ENCODE data around the gene CYBA. TPM values are rescaled to one million over a fixed set of nuclear protein-coding genes. Genes with fewer than 3 reads are reported as not detected.
A peak's percentile ranks its signal among the peaks of the same experiment; 100 is the strongest.

CYBA gene
- total and polyA plus RNA-seq, 2 of the 13 experiments (the other 11 are each of a cell fraction or from before 2014, with no cell fraction given) = 196 to 250 TPM

- TF ChIP-seq ZNF709 (CRISPR knock-in tag; IDR thresholded peaks at IDR 0.05) = no peak
- no peak for TF ChIP-seq PAXIP1 (CRISPR knock-in tag; conservative IDR thresholded peaks at IDR 0.05)
- TF ChIP-seq FOSL2 (CRISPR knock-in tag; IDR thresholded peaks at IDR 0.05) = no peak
- TF ChIP-seq ZNF441 (CRISPR knock-in tag; IDR thresholded peaks at IDR 0.05; ENCODE audit: borderline replicate concordance) = no peak
- no peak for TF ChIP-seq FOXP4 (CRISPR knock-in tag; IDR thresholded peaks at IDR 0.05)
- no peak for TF ChIP-seq ZNF761 (CRISPR knock-in tag; conservative IDR thresholded peaks at IDR 0.05)
- TF ChIP-seq HNF4G (IDR thresholded peaks at IDR 0.05; ENCODE audit: borderline replicate concordance, low read depth, low read length) = no peak
- TF ChIP-seq HNF4G (CRISPR knock-in tag; IDR thresholded peaks at IDR 0.05; ENCODE audit: borderline replicate concordance, low read depth) = no peak
- TF ChIP-seq, protein P1, sequence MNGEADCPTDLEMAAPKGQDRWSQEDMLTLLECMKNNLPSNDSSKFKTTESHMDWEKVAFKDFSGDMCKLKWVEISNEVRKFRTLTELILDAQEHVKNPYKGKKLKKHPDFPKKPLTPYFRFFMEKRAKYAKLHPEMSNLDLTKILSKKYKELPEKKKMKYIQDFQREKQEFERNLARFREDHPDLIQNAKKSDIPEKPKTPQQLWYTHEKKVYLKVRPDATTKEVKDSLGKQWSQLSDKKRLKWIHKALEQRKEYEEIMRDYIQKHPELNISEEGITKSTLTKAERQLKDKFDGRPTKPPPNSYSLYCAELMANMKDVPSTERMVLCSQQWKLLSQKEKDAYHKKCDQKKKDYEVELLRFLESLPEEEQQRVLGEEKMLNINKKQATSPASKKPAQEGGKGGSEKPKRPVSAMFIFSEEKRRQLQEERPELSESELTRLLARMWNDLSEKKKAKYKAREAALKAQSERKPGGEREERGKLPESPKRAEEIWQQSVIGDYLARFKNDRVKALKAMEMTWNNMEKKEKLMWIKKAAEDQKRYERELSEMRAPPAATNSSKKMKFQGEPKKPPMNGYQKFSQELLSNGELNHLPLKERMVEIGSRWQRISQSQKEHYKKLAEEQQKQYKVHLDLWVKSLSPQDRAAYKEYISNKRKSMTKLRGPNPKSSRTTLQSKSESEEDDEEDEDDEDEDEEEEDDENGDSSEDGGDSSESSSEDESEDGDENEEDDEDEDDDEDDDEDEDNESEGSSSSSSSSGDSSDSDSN (CRISPR knock-in tag; IDR thresholded peaks at IDR 0.05) = peak; percentile 68; the same call in 1 of the 2 replicates
- no peak for TF ChIP-seq RARA (CRISPR knock-in tag; IDR thresholded peaks at IDR 0.05)
- TF ChIP-seq ZNF615 (CRISPR knock-in tag; IDR thresholded peaks at IDR 0.05; ENCODE audit: borderline replicate concordance) = no peak
- TF ChIP-seq ZNF275 (CRISPR knock-in tag; IDR thresholded peaks at IDR 0.05; ENCODE audit: borderline replicate concordance) = 0 out of 2 replicates have a peak, but pooled peaks have one; percentile 16
- TF ChIP-seq, protein P2, sequence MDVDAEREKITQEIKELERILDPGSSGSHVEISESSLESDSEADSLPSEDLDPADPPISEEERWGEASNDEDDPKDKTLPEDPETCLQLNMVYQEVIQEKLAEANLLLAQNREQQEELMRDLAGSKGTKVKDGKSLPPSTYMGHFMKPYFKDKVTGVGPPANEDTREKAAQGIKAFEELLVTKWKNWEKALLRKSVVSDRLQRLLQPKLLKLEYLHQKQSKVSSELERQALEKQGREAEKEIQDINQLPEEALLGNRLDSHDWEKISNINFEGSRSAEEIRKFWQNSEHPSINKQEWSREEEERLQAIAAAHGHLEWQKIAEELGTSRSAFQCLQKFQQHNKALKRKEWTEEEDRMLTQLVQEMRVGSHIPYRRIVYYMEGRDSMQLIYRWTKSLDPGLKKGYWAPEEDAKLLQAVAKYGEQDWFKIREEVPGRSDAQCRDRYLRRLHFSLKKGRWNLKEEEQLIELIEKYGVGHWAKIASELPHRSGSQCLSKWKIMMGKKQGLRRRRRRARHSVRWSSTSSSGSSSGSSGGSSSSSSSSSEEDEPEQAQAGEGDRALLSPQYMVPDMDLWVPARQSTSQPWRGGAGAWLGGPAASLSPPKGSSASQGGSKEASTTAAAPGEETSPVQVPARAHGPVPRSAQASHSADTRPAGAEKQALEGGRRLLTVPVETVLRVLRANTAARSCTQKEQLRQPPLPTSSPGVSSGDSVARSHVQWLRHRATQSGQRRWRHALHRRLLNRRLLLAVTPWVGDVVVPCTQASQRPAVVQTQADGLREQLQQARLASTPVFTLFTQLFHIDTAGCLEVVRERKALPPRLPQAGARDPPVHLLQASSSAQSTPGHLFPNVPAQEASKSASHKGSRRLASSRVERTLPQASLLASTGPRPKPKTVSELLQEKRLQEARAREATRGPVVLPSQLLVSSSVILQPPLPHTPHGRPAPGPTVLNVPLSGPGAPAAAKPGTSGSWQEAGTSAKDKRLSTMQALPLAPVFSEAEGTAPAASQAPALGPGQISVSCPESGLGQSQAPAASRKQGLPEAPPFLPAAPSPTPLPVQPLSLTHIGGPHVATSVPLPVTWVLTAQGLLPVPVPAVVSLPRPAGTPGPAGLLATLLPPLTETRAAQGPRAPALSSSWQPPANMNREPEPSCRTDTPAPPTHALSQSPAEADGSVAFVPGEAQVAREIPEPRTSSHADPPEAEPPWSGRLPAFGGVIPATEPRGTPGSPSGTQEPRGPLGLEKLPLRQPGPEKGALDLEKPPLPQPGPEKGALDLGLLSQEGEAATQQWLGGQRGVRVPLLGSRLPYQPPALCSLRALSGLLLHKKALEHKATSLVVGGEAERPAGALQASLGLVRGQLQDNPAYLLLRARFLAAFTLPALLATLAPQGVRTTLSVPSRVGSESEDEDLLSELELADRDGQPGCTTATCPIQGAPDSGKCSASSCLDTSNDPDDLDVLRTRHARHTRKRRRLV (CRISPR knock-in tag; IDR thresholded peaks at IDR 0.05) = no peak; the same call in 1 of the 2 replicates
Measured at GRCh38 chr16:88681084-88681680, 30.3 kb upstream of the CYBA start (continued).
